HUES48 (cell line): Measurements from ENCODE around the gene POU2F1.

Source experiments
- H3K27ac ChIP-seq: one replicate; pipeline ENCODE4 v1.7.0; 2013; ENCODE audit warnings: low read depth, low read length, inconsistent platforms
- H3K27me3 ChIP-seq: 2 replicates; pipeline ENCODE4 v1.6.1; 2013; ENCODE audit warnings: mild to moderate bottlenecking, low read length; ENCODE audit not compliant: control insufficient read depth, insufficient read depth
- H3K36me3 ChIP-seq: 2 replicates; pipeline ENCODE4 v1.6.1; 2013; ENCODE audit warnings: low read length; ENCODE audit not compliant: control insufficient read depth, insufficient read depth
- H3K4me1 ChIP-seq: 2 replicates; pipeline ENCODE4 v1.6.1; 2013; ENCODE audit warnings: mild to moderate bottlenecking, low read length; ENCODE audit not compliant: control insufficient read depth, insufficient read depth
- H3K4me3 ChIP-seq: 2 replicates; pipeline ENCODE4 v1.5.1; 2013; ENCODE audit warnings: mild to moderate bottlenecking, low read depth, low read length
- H3K9ac ChIP-seq: 2 replicates; pipeline ENCODE4 v1.6.1; 2013; ENCODE audit warnings: mild to moderate bottlenecking, low read depth, low read length, moderate library complexity
- H3K9me3 ChIP-seq: 2 replicates; pipeline ENCODE4 v1.6.1; 2013; ENCODE audit warnings: low read length; ENCODE audit not compliant: control insufficient read depth, insufficient read depth

Gene POU2F1

DNA sequence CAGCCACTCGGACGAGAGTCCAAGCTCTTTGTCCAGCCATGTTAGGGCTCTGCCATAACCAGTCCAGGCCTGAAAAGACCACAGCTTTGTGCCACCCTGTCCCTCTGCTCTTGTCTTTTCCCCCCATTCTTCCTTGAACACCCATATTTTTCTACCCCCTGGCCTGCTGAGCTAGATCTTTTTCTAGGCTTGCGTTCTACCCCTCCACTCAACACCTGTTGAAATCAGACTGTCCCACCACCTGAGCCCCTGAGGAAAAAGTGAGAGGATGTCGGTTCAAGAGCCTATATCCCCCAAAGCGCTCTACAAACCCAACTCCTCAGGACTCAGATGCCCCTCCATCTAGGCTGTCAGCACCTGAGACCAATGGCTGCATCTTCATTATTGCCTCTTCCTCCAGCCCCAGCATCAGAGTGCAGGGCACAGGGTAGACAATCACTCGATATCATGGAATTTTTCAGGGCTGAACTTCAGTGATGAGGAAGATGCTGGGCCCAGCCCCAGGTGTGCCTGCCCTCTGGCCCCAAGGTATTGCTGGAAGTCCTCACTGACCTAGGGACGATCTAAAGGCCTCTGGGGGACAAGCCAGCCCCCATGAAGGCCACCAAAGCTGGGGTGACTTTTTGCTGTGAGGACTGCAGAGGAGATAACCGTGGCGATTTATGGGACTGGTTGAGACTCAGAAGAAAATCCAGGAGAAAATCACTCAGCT, 222.3 kb downstream of the POU2F1 start:
- Histone ChIP-seq H3K27ac (no peak overlapping the region), H3K27me3 (peaks cover 35% of the 10 kb centered on the region), H3K9me3 (no peaks in the 10 kb centered on the region), H3K4me1 (peaks cover 10% of the 10 kb centered on the region), H3K36me3 (no peaks in the 10 kb centered on the region), H3K4me3 (no peak overlapping the region), H3K9ac (no peak overlapping the region)

- Histone ChIP-seq H3K27me3 (peaks cover 27% of the 10 kb centered on the region), H3K27ac (no peak overlapping the region), H3K9me3 (no peaks in the 10 kb centered on the region), H3K36me3 (no peaks in the 10 kb centered on the region), H3K9ac (no peak overlapping the region), H3K4me3 (no peak overlapping the region), H3K4me1 (peaks cover 14% of the 10 kb centered on the region)
These were observed 223.1 kb downstream of the POU2F1 start for GRCh38 chr1:167443757-167444156.

DNA sequence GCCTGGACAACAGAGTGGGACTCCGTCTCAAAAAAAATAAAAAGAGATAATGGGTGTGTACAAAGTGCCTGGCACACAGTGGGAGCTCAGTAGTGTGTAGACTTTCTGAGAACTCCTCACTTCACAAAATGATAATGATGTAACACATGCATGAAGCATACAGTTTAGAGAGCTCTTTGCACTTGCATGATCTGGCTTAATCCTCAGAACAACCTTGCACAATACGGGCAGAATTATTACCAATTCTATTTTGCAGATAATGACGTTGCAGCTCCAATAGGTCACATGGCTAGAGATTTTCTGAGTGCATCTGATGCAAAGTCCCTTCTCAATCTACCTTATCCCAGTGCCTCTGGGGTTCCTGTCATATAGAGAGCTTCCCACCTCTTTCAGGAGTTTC, 226.3 kb downstream of the POU2F1 start:
- H3K4me3 ChIP-seq = no peak overlapping the region
- no peaks in the 10 kb centered on the region for H3K9me3 ChIP-seq
- no peaks in the 10 kb centered on the region for H3K36me3 ChIP-seq
- no peak overlapping the region for H3K27ac ChIP-seq
- peaks cover 11% of the 10 kb centered on the region; the same call in 1 of the 2 replicates for H3K4me1 ChIP-seq
- no peak overlapping the region for H3K9ac ChIP-seq
- no peaks in the 10 kb centered on the region for H3K27me3 ChIP-seq

DNA sequence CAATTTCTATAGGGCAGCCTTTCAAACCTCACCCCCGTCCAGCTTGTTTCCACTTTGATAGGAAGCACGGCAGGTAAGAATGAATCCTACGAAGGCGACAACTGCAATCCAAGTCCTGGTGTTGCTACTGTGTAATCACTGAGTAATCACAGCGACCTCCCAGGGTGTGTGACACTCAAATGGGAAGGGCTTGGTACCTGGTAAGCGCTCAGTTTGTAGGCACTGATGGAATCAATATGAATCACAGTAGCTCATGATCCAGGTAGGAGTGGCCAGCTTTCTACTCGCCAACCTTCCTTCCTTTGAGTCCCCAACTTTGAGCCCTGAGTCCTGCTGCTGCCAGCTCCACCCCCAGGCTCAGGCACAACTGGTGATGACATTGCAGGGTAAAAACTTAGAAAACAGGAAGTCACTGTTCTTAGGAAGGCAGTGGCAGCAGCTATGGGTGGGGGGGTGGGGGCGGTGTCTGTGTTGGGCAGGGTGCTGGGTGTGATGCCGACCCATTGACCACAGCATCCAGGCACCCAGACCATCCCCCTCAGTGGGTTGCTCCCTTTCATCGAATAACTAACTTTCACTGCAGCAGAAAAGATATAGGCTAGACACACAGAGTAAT, 226.9 kb downstream of the POU2F1 start:
- no peaks in the 10 kb centered on the region for H3K9me3 ChIP-seq
- no peak overlapping the region for H3K9ac ChIP-seq
- peaks cover 9% of the 10 kb centered on the region; the same call in 1 of the 2 replicates for H3K4me1 ChIP-seq
- H3K27ac ChIP-seq = no peak overlapping the region
- no peak overlapping the region for H3K4me3 ChIP-seq
- H3K27me3 ChIP-seq = peaks cover 2% of the 10 kb centered on the region; the same call in 1 of the 2 replicates
- no peaks in the 10 kb centered on the region for H3K36me3 ChIP-seq

GRCh38 chr1:167450843-167451242, 230.2 kb downstream of the POU2F1 start:
- H3K27ac ChIP-seq = no peak overlapping the region
- H3K36me3 ChIP-seq = no peaks in the 10 kb centered on the region
- H3K4me1 ChIP-seq = peaks cover 12% of the 10 kb centered on the region
- peaks cover 26% of the 10 kb centered on the region for H3K27me3 ChIP-seq
- H3K9me3 ChIP-seq = no peaks in the 10 kb centered on the region
- no peak overlapping the region for H3K4me3 ChIP-seq
- H3K9ac ChIP-seq = no peak overlapping the region

DNA sequence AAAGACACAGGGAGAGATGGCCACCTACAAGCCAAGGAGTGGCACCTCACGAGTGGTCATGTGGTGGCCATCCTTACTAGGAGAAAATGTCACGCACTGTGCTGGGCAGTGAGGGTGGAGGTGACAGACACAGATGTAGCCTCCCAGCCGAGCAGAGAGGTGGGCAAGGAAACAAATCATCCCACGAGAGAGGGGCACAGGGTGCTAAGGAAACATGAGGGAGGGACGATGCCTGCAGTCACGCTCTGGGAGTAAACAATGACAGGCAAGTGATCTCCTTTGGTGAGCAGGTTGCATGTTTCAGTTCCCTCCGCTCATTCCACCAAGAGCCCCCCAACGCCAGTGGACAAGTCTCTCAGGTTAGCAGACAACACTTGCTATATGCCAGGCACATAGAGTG, 231.8 kb downstream of the POU2F1 start:
- no peak overlapping the region for H3K27ac ChIP-seq
- H3K4me1 ChIP-seq = peaks cover 19% of the 10 kb centered on the region
- H3K4me3 ChIP-seq = no peak overlapping the region
- no peaks in the 10 kb centered on the region for H3K9me3 ChIP-seq
- no peaks in the 10 kb centered on the region for H3K36me3 ChIP-seq
- H3K27me3 ChIP-seq = peaks cover 43% of the 10 kb centered on the region
- H3K9ac ChIP-seq = no peak overlapping the region

DNA sequence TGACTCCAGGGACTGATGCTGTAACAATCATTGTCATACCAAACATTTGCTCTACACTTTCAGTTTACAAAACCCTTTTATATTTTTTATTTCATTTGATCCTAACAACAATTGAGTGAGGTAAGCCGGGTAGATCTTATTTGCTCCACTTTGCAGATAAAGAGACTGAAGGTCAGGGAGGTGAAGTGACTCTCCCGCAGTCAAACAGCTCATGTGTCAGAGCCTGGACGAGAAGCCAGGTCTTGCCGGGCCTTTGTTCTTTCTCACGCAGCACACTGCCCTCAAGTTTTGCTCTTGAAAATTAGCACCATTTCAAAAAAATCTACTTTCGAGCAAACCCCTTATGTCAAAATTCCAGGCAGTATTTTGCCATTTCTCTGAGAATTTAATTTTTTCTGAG, 232.4 kb downstream of the POU2F1 start:
- H3K4me1 ChIP-seq = peaks cover 21% of the 10 kb centered on the region
- H3K27ac ChIP-seq = no peak overlapping the region
- H3K36me3 ChIP-seq = no peaks in the 10 kb centered on the region
- no peak overlapping the region for H3K4me3 ChIP-seq
- H3K27me3 ChIP-seq = peaks cover 49% of the 10 kb centered on the region
- H3K9ac ChIP-seq = no peak overlapping the region
- no peaks in the 10 kb centered on the region for H3K9me3 ChIP-seq

DNA sequence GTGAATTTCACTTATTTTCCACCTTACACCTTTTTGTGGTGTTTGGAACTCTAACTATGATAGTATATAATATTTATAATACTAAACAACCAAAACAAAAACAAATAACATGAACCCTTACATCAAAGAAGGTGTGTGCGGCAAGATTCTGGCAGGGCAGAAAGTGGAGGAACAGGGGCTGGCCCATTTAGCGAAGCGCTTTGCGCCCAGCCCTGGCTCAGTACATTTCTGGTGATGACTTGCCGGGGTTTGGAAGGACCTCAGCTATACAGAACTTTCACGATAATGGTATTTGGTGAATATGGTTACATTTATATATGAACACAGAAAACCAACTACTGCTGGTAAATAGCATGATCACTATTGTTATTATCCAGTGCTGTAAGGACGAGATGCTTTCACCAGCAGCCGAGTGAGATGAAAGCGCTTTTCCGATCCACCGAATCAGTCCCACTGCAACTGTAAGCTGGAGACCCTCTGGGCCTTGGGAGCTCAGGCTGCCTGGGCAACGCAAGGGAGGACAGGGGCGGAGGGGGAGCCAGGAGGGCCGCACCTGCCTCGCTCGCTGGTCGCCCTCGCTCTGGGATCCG, 233.7 kb downstream of the POU2F1 start:
- no peaks in the 10 kb centered on the region for H3K36me3 ChIP-seq
- H3K9me3 ChIP-seq = no peaks in the 10 kb centered on the region
- H3K4me3 ChIP-seq = peak overlapping the region; percentile 66
- H3K4me1 ChIP-seq = peaks cover 22% of the 10 kb centered on the region
- peak overlapping the region; percentile 13; the same call in 1 of the 2 replicates for H3K9ac ChIP-seq
- no peak overlapping the region for H3K27ac ChIP-seq
- H3K27me3 ChIP-seq = peaks cover 49% of the 10 kb centered on the region

DNA sequence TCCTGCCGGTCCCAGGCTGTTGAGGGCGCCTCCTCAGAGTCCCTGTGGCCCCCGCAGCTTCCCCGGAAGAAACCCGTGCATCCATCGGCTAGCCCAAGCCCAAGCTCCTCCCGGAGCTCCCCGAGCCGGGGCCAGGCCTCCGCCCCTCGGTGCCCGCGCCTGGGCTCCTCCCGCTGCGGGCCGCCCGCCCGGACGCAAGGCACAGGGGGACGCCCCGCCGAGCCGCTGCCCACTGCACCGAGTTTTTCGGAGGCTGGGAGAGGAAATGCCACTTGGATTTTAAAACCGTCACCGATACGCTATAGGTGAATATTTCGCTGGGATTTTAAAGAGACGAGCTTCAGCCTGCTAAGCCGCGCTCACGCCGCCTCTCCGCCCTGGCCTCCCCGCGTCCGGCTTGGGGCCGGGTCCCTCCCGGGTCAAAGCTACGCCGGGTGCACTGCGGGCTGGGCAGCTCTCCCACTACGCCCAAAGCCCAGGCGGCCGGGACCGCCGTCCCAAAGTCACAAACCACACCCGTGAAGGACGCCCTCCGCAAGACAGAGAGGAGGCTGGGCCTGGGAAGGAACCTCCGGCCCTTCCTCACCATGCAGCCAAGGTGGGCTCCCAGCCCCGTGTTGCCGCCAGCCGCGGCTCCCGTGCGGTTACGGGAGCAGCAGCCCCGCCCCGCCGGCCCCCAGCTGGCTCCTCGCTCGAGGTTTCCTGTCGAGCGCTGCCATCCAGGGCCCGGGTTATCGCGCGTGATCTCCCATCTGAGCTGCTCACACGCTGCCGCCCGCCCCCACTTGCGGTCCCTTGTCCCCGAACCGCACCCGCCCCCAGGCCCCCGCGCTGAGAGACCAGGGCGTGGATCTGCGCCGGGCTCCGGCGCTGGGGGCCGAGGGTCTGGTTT, 234.5 kb downstream of the POU2F1 start:
- Histone ChIP-seq H3K9me3 (no peaks in the 10 kb centered on the region), H3K4me3 (peak overlapping the region; percentile 66), H3K27me3 (peaks cover 49% of the 10 kb centered on the region), H3K27ac (no peak overlapping the region), H3K9ac (peak overlapping the region; percentile 30; the same call in 1 of the 2 replicates), H3K36me3 (no peaks in the 10 kb centered on the region), H3K4me1 (peaks cover 22% of the 10 kb centered on the region)

DNA sequence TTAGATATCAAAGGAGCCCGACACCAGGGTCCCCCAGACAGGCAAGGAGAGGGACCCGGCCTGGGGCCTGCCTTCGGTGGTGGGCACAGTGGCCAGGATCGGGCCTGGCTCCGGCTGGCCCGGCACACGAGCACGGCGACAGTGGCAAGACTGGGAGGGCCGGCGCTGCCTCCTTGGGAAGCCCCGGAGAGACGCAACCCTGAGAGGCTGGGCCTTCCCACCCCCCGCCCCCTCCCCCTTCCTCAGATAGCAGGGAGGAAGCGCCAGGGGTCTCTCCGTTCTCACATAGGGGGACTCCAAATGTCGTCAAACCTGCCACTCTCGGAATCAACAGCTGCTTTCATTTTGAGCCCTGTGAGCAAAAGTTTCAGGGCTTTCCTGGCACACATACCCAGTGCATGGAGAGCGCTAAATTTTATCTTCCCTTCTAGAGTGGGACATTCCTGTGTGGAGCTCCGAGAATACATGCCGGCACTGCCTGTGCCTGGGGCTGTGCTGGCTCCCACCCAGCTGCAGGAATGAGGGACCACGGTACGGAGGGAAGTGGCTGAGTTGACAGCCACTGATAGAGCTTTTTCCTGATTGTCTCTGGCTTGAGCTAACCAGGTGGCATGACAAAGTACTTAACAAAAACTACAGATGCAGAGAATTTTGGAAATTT, 235.2 kb downstream of the POU2F1 start:
- H3K27ac ChIP-seq = no peak overlapping the region
- peak overlapping the region; percentile 66 for H3K4me3 ChIP-seq
- peaks cover 49% of the 10 kb centered on the region for H3K27me3 ChIP-seq

More for the DNA sequence above, 235.2 kb downstream of the POU2F1 start:
- H3K36me3 ChIP-seq = no peaks in the 10 kb centered on the region
- H3K4me1 ChIP-seq = peaks cover 22% of the 10 kb centered on the region
- no peak overlapping the region for H3K9ac ChIP-seq
- H3K9me3 ChIP-seq = no peaks in the 10 kb centered on the region
